ENCODE results near the gene EFCAB8. TPM values are rescaled to one million over a fixed set of nuclear protein-coding genes. Genes with fewer than 3 reads are reported as not detected.
A peak's percentile ranks its signal among the peaks of the same experiment; 100 is the strongest.

The EFCAB8 gene
- total RNA-seq, 1 experiment from 2014 or later: not detected

DNA sequence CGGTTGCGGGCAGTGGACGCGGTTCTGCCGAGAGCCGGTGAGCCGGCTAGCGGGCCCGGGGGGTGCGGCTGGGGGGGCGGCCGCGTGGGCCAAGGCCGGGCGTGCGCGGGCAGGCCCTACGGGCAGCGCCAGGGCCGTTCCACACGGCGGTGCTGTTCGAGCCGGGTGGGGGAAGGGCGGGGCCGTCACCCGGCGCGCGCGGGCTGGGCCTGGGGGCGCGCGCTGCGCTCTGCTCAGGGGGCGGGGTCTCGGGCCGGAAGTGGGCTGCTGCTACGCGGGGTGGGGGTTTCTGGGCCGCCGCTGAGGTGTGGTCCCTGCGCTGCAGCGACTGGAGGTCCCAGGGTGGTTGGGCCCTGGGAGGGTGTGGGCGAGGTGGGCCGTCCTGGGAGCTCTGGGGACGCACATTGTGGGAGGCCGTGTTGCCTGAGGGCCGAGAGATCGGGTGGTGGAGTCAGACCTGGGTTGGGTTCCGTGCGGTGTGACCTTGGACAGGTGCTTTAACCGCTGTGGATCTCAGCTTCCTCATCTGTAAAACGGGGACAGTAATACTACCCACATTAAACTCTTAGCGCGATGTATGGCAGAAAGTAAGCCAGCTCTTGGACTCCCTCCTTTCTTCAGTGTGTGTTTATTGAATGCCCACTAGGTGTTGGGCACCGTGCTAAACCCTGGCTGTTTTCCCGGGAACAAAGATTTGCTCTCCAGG lies 38.6 kb upstream of the EFCAB8 start:
- DNase-seq (ENCODE audit: unreplicated experiment): peak; percentile 61
- no peaks in the 10 kb centered on the region for H3K9me3 Mint-ChIP-seq (ENCODE audit: unreplicated experiment)
- peaks cover 3% of the 10 kb centered on the region for H3K36me3 Mint-ChIP-seq (ENCODE audit: insufficient read depth, unreplicated experiment)
- CTCF ChIA-PET: interaction anchor here (0.6 to 5.8 kb wide), 10 partner anchors 8 to 146 kb away, joined by 3 to 40 read pairs (median 4); partner anchors contain the start of gene C20orf203
- H3K27me3 Mint-ChIP-seq (ENCODE audit: insufficient read depth, unreplicated experiment): no peaks in the 10 kb centered on the region
- peak overlapping the region; percentile 84 for H3K4me3 Mint-ChIP-seq (ENCODE audit: unreplicated experiment)
- TF ChIP-seq, protein P1, sequence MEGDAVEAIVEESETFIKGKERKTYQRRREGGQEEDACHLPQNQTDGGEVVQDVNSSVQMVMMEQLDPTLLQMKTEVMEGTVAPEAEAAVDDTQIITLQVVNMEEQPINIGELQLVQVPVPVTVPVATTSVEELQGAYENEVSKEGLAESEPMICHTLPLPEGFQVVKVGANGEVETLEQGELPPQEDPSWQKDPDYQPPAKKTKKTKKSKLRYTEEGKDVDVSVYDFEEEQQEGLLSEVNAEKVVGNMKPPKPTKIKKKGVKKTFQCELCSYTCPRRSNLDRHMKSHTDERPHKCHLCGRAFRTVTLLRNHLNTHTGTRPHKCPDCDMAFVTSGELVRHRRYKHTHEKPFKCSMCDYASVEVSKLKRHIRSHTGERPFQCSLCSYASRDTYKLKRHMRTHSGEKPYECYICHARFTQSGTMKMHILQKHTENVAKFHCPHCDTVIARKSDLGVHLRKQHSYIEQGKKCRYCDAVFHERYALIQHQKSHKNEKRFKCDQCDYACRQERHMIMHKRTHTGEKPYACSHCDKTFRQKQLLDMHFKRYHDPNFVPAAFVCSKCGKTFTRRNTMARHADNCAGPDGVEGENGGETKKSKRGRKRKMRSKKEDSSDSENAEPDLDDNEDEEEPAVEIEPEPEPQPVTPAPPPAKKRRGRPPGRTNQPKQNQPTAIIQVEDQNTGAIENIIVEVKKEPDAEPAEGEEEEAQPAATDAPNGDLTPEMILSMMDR (IDR thresholded peaks at IDR 0.05; ENCODE audit: unreplicated experiment): peak; percentile 4
- POLR2A ChIA-PET: interaction anchor here (0.6 to 1.6 kb wide), 19 partner anchors 10 to 1158 kb away, joined by 3 to 6 read pairs (median 4); partner anchors contain the start of genes CDK5RAP1 and EFCAB8
- peak overlapping the region; percentile 74 for H3K27ac Mint-ChIP-seq (ENCODE audit: low read depth, unreplicated experiment)
- TSS peak; percentile 29 for BruUV-seq (replicated peaks)
- H3K4me1 Mint-ChIP-seq (ENCODE audit: insufficient read depth, unreplicated experiment): peaks cover 33% of the 10 kb centered on the region
- intact Hi-C loops (cut with micrococcal nuclease): no loop called here

DNA sequence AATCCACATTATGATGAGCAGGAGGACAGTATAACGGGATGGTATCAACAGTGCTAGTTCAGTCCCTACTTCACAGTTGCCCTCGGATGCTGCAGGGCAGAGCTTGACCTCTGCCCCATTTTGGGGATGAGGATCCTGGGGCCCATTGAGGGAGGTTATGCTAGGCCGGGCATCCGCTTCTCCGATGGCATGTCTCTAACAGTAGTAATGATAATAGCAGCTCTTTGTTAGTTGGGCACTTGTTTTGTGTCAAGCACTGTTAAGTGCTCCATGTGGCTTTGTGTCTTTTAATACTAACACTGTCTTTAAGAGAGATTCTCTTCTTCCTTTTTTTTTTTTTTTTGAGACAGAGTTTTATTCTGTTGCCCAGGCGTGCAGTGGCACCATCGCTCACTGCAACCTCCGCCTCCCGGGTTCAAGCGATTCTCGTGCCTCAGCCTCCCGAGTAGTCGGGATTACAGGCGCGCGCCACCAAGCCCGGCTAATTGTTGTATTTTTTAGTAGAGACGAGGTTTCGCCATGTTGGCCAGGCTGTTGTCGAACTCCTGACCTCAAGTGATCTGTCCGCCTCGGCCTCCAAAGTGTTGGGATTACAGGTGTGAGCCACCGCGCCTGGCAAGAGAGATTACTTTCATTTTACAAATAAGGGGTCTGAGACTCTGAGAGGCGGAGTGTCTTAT lies 37.9 kb upstream of the EFCAB8 start:
- no peaks in the 10 kb centered on the region for H3K27me3 Mint-ChIP-seq (ENCODE audit: insufficient read depth, unreplicated experiment)
- TF ChIP-seq, protein P1 (IDR thresholded peaks at IDR 0.05; ENCODE audit: unreplicated experiment): no peak
- peaks cover 33% of the 10 kb centered on the region for H3K4me1 Mint-ChIP-seq (ENCODE audit: insufficient read depth, unreplicated experiment)
- no peaks in the 10 kb centered on the region for H3K9me3 Mint-ChIP-seq (ENCODE audit: unreplicated experiment)
- ChIA-PET POLR2A (interaction anchor here (0.6 to 1.6 kb wide), 13 partner anchors 9 to 1292 kb away, joined by 3 to 6 read pairs (median 3); partner anchors contain the start of genes CDK5RAP1, EFCAB8 and EIF2S2), CTCF (interaction anchor here (0.6 to 5.8 kb wide), 11 partner anchors 13 to 153 kb away, joined by 3 to 40 read pairs (median 4); partner anchors contain the start of gene C20orf203)
- peak overlapping the region; percentile 74 for H3K27ac Mint-ChIP-seq (ENCODE audit: low read depth, unreplicated experiment)
- no TSS peak for BruUV-seq (replicated peaks)
- peak overlapping the region; percentile 84 for H3K4me3 Mint-ChIP-seq (ENCODE audit: unreplicated experiment)
- DNase-seq (ENCODE audit: unreplicated experiment): peak; percentile 16
- intact Hi-C loops (cut with micrococcal nuclease): no loop called here
- peaks cover 7% of the 10 kb centered on the region for H3K36me3 Mint-ChIP-seq (ENCODE audit: insufficient read depth, unreplicated experiment)

DNA sequence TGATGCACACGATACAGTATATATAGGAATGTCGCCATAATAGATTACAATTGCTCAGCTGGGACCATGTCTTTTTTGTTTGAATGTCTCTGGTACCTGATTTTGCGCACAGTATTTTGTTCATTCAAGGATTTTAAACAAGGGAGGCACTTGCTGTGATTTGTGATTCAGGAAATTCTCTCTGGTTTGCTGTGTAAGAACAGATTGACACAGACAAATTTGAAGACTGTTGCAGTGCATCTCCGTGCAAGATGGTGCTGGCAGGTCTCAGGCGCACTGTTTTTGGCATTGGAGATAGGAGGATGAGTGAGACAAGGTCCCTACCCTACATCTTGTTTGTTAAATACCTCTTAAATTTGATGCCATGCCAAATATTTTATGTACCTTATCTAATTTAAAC lies 36.5 kb upstream of the EFCAB8 start:
- no peaks in the 10 kb centered on the region for H3K9me3 Mint-ChIP-seq (ENCODE audit: unreplicated experiment)

More for the DNA sequence above, 36.5 kb upstream of the EFCAB8 start:
- no TSS peak for BruUV-seq (replicated peaks)
- Mint-ChIP-seq H3K4me1 (ENCODE audit: insufficient read depth, unreplicated experiment) (peaks cover 33% of the 10 kb centered on the region), H3K27me3 (ENCODE audit: insufficient read depth, unreplicated experiment) (no peaks in the 10 kb centered on the region), H3K4me3 (ENCODE audit: unreplicated experiment) (no peak overlapping the region), H3K36me3 (ENCODE audit: insufficient read depth, unreplicated experiment) (peaks cover 20% of the 10 kb centered on the region), H3K27ac (ENCODE audit: low read depth, unreplicated experiment) (peak overlapping the region; percentile 74)
- POLR2A ChIA-PET: interaction anchor here (0.8 to 2.7 kb wide), 7 partner anchors 8 to 250 kb away, joined by 3 to 9 read pairs (median 3); no protein-coding TSS in a partner anchor
- TF ChIP-seq, protein P1 (IDR thresholded peaks at IDR 0.05; ENCODE audit: unreplicated experiment): no peak
- intact Hi-C loops (cut with micrococcal nuclease): no loop called here
- CTCF ChIA-PET: interaction anchor here (0.5 to 5.8 kb wide), 7 partner anchors 8 to 301 kb away, joined by 3 to 40 read pairs (median 3); no protein-coding TSS in a partner anchor
- DNase-seq (ENCODE audit: unreplicated experiment): no peak
